GM21528 (cell line): ENCODE measurements around the gene CCDC198.
A peak's percentile ranks its signal among the peaks of the same experiment; 100 is the strongest.

Source experiments
- ATAC-seq: cut with Tn5 transposase; IDR thresholded peaks from one replicate; pipeline ENCODE4 v1.9.1; 2021; ENCODE audit warnings: mild to moderate bottlenecking, moderate library complexity; ENCODE audit not compliant: unreplicated experiment, low FRiP score

Gene CCDC198

DNA sequence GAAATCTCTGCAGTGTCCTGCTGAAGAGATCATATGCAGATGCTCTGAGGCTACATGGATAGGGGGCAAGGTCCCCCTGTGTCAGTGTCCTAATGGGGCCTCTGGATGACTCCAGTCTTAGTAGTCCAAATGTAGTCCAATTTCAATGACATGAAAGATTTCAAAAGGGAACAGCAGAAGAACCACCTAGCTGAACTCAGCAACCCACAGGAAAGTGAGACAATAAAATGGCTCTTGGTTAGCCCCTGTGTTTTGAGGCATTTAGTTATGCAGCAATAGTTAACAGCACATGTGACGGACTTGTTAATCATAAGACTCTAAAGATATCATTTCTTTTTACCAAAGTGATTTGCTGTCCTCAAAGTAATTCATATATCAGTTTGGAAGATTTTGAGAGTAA, 22.7 kb downstream of the CCDC198 start:
- ATAC-seq = no peak

DNA sequence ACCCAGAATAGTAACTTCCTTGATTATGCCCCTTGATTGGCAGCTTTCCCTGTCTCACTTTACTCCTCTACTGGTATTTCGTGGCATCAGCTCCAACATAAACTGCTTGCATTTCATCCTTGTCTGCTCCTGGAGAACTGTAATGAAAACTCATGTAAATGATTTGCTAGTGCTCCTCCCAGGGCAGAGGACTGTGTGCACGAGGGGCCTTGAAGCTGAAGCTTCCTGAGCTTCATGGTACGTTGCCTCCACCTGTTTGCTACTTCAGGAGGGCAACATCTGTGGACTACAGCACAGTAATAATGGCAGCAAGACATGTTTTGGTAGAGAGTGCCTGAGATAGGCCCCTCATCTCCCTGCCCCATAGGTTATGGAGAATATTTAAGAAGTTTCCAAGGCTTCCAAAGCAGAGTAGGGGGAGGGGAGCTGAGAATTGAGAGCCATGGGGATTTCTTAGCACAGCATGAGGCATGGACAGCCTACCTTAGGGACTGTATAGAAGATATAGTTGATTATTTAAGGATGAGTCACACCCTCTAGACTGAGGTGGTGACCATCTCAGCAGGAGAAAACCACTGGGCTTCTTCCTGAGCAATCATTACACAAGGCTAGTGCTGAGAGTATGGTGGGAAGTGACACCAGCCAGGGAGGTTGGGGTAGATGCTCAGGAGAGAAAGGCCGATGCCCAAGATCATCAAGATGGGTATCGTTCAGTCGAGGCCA, 29.5 kb downstream of the CCDC198 start:
- peak; percentile 88 for ATAC-seq

DNA sequence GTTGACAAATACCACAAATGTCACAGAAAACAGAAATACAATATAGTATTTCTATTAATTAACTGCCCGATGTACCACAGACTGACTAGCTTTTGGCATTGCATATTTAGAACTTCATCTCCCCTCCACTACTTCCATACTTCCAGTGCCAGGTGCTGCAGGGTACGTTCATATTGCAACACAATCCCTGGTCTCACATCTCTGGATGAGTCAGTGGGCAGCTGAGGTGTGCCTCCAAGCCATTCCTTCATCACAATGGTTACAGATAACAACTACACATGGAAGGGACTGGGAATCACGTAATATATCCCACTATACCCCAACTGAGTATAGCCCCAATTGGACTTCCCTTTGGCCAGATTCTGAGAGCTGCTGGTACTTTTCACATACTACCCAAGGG, 31.1 kb downstream of the CCDC198 start:
- ATAC-seq = no peak

DNA sequence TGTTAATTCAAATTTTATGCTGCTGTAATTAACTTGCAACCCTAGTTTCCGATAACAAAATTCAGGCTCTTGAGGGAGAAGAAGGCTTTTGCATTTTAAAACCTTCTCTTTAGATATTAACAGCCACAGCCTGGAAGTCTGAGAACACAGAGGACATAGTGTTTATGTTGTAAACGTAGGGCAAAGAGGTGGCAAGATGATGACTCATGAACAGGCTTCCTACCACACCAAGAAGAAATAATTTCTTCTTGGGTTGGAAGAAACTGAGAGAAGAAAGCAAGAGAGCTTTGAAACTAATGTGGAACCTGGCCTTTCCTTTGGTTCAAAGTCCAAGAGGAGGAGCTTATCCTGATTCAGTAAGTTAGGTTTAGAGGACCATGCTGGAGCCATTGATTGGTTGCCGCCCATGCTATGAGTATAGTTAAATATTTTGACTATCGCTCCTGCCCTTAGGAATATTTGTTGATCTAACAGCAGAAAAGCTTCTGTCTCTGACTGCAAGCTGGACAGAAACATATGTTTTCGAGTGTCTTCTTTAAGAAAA, 31.8 kb downstream of the CCDC198 start:
- no peak for ATAC-seq

DNA sequence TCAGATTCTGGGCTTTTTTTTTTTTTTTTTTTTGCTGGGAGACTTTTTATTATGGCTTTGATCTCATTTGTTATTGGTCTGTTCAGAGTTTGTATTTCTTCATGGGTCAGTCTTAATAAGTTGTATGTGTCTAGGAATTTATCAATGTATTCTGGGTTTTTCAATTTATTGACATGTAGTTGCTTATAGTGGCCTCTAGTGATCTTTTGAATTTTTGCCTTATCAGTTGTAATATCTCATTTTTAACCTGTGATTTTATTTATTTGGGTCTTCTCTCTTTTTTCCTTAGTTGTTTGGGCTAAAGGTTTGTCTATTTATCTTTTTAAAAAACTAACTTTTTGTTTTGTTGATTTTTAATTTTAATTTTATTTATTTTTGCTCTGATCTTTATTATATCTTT, 57.7 kb downstream of the CCDC198 start:
- no peak for ATAC-seq

DNA sequence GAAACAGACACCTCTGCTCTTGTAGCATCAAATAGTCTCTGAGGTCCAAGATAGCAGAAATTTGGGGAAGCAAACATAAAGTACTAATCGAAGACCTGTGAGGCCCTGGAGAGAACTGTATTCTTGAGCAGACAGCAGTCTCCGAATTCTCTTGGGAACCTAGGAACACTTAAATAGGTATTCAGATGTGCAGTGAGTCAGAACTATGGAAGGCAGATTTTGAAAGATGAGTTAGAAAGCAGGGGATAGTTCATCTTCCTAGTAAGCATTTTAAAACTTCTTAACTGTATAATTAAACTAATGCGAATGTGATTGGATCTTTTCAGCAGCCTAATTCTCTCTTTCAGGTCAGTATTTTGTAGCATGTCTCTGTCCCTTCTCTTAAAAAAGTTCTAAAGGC, 72.7 kb downstream of the CCDC198 start:
- no peak for ATAC-seq

DNA sequence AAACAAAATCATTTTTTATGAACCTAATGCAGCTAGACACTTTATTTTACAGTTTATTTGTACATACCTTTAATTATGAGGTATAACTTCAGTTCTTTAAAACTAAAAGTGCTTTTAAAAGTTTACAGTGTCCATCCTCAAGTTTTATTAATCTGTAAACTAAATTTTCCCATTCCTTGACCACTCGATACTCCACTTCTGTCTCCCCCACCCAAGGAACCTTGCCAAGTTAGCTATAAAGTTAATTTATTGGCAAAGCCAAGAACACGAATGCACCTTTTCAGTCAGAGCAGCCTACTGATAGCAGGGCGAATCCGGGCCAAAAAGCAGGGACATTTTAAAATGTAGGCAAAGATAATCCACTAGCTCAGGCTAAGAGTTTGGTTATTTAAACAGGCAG, 73.6 kb downstream of the CCDC198 start:
- ATAC-seq = no peak
